SK-N-SH (cell line): ENCODE results near the gene PPP1R36. TPM values are rescaled to one million over a fixed set of nuclear protein-coding genes. Genes with fewer than 3 reads are reported as not detected.

Experiments used
- CTCF ChIA-PET: fragments of 300-600, 350-600 bp; formaldehyde crosslinking; extraction: SDS; loops from one replicate; lab custom pipeline; 2021; lab: Yijun Ruan, JAX
- POLR2A ChIA-PET: fragments of 350-600 bp; sonication (Branson Sonifier 250); formaldehyde crosslinking; extraction: SDS; loops from one replicate; lab custom pipeline; 2020; ENCODE audit warnings: antibody characterized with exemption, inconsistent platforms; lab: Yijun Ruan, JAX
- DNase-seq: peaks from one replicate; pipeline ENCODE4 v3.0.0; 2012
- H2AFZ ChIP-seq: fragments of 200-600 bp; sonication (generic); 2 replicates; pipeline ENCODE4 v1.8.1; 2016; ENCODE audit warnings: antibody characterized with exemption, mild to moderate bottlenecking, low read depth
- H3F3A ChIP-seq: fragments of 200-600 bp; sonication (generic); replicated peaks from 2 replicates; pipeline ENCODE3; 2016; ENCODE audit warnings: antibody characterized with exemption, mild to moderate bottlenecking; ENCODE audit not compliant: insufficient read depth
- H3K27ac ChIP-seq, 2 experiments: fragments of 200-500 bp in 1 of 2; fragments of 200-600 bp in 1 of 2; sonication (Bioruptor generic) in 1 of 2; sonication (generic), shearing (Covaris generic) in 1 of 2; 2 replicates each; pipeline versions ENCODE4 v1.5.1 to v1.6.1; 2014 to 2016; ENCODE audit warnings: low read depth in 2 of 2, inconsistent platforms in 1 of 2, low read length in 1 of 2, mild to moderate bottlenecking in 1 of 2, mixed read lengths in 1 of 2
- H3K27me3 ChIP-seq: fragments of 200-600 bp; sonication (generic), shearing (Covaris generic); 2 replicates; pipeline ENCODE4 v1.6.1; 2016; ENCODE audit warnings: mixed run types; ENCODE audit not compliant: insufficient read depth
- H3K36me3 ChIP-seq, 2 experiments: fragments of 200-500 bp in 1 of 2; fragments of 200-600 bp in 1 of 2; sonication (Bioruptor generic) in 1 of 2; sonication (generic) in 1 of 2; replicated peaks in 1 of 2; 2 replicates each; pipeline versions ENCODE3 to v1.5.1; 2014 to 2016; ENCODE audit warnings: low read length in 1 of 2, mild to moderate bottlenecking in 1 of 2; ENCODE audit not compliant: insufficient read depth in 2 of 2, control insufficient read depth in 1 of 2
- H3K4me1 ChIP-seq, 2 experiments: fragments of 200-500 bp in 1 of 2; fragments of 200-600 bp in 1 of 2; sonication (Bioruptor generic) in 1 of 2; sonication (generic), shearing (Covaris generic) in 1 of 2; 2 replicates each; pipeline versions ENCODE4 v1.5.1 to v1.6.1; 2014 to 2016; ENCODE audit warnings: low read depth in 1 of 2, low read length in 1 of 2, mixed run types in 1 of 2; ENCODE audit not compliant: insufficient read depth in 2 of 2, control insufficient read depth in 1 of 2
- H3K4me2 ChIP-seq: fragments of 200-600 bp; sonication (generic), shearing (Covaris generic); 2 replicates; pipeline ENCODE4 v1.6.1; 2017; ENCODE audit warnings: mixed run types
- H3K4me3 ChIP-seq, 2 experiments: fragments of 200-500 bp in 1 of 2; fragments of 200-600 bp in 1 of 2; sonication (Bioruptor generic) in 1 of 2; sonication (generic), shearing (Covaris generic) in 1 of 2; 2 replicates each; pipeline versions ENCODE4 v1.5.1 to v1.8.1; 2014 to 2016; ENCODE audit warnings: low read depth in 2 of 2, inconsistent platforms in 1 of 2, low read length in 1 of 2, mild to moderate bottlenecking in 1 of 2, mixed read lengths in 1 of 2, moderate library complexity in 1 of 2
- H3K79me2 ChIP-seq: fragments of 200-600 bp; sonication (generic); 2 replicates; pipeline ENCODE4 v1.8.1; 2017; ENCODE audit warnings: mild to moderate bottlenecking; ENCODE audit not compliant: insufficient read depth
- H3K9ac ChIP-seq: fragments of 200-600 bp; sonication (generic); 2 replicates; pipeline ENCODE4 v1.6.1; 2017; ENCODE audit warnings: mixed run types
- H3K9me2 ChIP-seq: fragments of 200-600 bp; sonication (generic); 2 replicates; pipeline ENCODE4 v1.6.1; 2017; ENCODE audit warnings: mixed run types
- H3K9me3 ChIP-seq: fragments of 200-600 bp; sonication (generic); 2 replicates; pipeline ENCODE4 v1.6.1; 2017; ENCODE audit warnings: mixed run types, mild to moderate bottlenecking, moderate library complexity
- H4K20me1 ChIP-seq: fragments of 200-600 bp; sonication (generic); 2 replicates; pipeline ENCODE4 v1.6.1; 2017; ENCODE audit warnings: mild to moderate bottlenecking, mixed run types; ENCODE audit not compliant: insufficient read depth
- CTCF ChIP-seq: fragments of 200-600 bp; sonication (generic); IDR thresholded peaks from 2 replicates; pipeline ENCODE4 v1.6.1; 2017; ENCODE audit warnings: antibody characterized with exemption, mild to moderate bottlenecking, moderate library complexity
- ELF1 ChIP-seq: IDR thresholded peaks from 2 replicates; pipeline ENCODE4 v1.4.0; 2012
- FOSL2 ChIP-seq: IDR thresholded peaks from 2 replicates; pipeline ENCODE4 v1.4.0; 2012; ENCODE audit warnings: low read depth, mild to moderate bottlenecking, moderate library complexity, borderline replicate concordance
- FOXJ3 ChIP-seq: sonication (generic); formaldehyde crosslinking; IDR thresholded peaks from 2 replicates; pipeline ENCODE4 v1.5.1; 2020; ENCODE audit warnings: mild to moderate bottlenecking, missing genetic modification reagents
- FOXM1 ChIP-seq: IDR thresholded peaks from 2 replicates; pipeline ENCODE4 v1.4.0; 2012; ENCODE audit warnings: low read depth, mild to moderate bottlenecking
- GABPA ChIP-seq: IDR thresholded peaks from 2 replicates; pipeline ENCODE4 v1.4.0; 2012; ENCODE audit warnings: low read depth, mild to moderate bottlenecking
- GATA2 ChIP-seq: sonication (generic); formaldehyde crosslinking; IDR thresholded peaks from 2 replicates; pipeline ENCODE4 v1.5.0; 2020; ENCODE audit warnings: mild to moderate bottlenecking, missing genetic modification reagents
- JUND ChIP-seq: IDR thresholded peaks from 2 replicates; pipeline ENCODE4 v1.4.0; 2012
- MEF2A ChIP-seq: IDR thresholded peaks from 2 replicates; pipeline ENCODE4 v1.4.0; 2012; ENCODE audit warnings: low read depth, borderline replicate concordance
- NFIC ChIP-seq: IDR thresholded peaks from 2 replicates; pipeline ENCODE4 v1.4.0; 2012; ENCODE audit warnings: borderline replicate concordance
- PBX3 ChIP-seq: IDR thresholded peaks from 2 replicates; pipeline ENCODE4; 2012
- RFX5 ChIP-seq: IDR thresholded peaks from 2 replicates; pipeline ENCODE4 v1.6.1; 2012; ENCODE audit warnings: mild to moderate bottlenecking, improper control_type of control experiment, low read length
- SIN3A ChIP-seq: IDR thresholded peaks from 2 replicates; pipeline ENCODE4 v1.6.1; 2012; ENCODE audit warnings: low read depth, mild to moderate bottlenecking, low read length, moderate library complexity, borderline replicate concordance
- TCF12 ChIP-seq: IDR thresholded peaks from 2 replicates; pipeline ENCODE4 v1.4.0; 2012
- TEAD4 ChIP-seq: IDR thresholded peaks from 2 replicates; pipeline ENCODE4 v1.4.0; 2012; ENCODE audit warnings: mild to moderate bottlenecking, borderline replicate concordance; ENCODE audit not compliant: insufficient read depth
- USF1 ChIP-seq: IDR thresholded peaks from 2 replicates; pipeline ENCODE4 v1.4.0; 2012; ENCODE audit warnings: low read depth, borderline replicate concordance
- WGBS: methylation state at CpG from one replicate; pipeline ENCODE4 v1.1.6; 2017; ENCODE audit warnings: low lambda C conversion rate; 5-methylcytosine and 5-hydroxymethylcytosine counted together
- polyA plus RNA-seq, 3 experiments: library from polyadenylated mRNA; depleted of rRNA; stranded (reverse); fragments of >200 nt; gene quantifications; 2 replicates each; pipeline ENCODE4 v1.2.3, GENCODE V29; 2012
- TF ChIP-seq, protein P1 (sequence below): IDR thresholded peaks from 2 replicates; pipeline ENCODE4 v1.6.1; 2012; ENCODE audit warnings: mild to moderate bottlenecking, low read depth, low read length, moderate library complexity
- TF ChIP-seq, protein P2 (sequence below): IDR thresholded peaks from 2 replicates; pipeline ENCODE4 v1.4.0; 2012; ENCODE audit warnings: low read depth, borderline replicate concordance
- TF ChIP-seq, protein P3 (sequence below): fragments of 150-350 bp; IDR thresholded peaks from 2 replicates; pipeline ENCODE4 v1.6.1; 2017; ENCODE audit warnings: antibody characterized with exemption, low read length, low read depth, borderline replicate concordance

The PPP1R36 gene
- polyA plus RNA-seq, 1 of the 3 experiments (the other 2 are of a cell fraction) = 0.08 TPM

- 75% methylated on average over 2 of the region's 2 CpGs for WGBS
- TF ChIP-seq, protein P1, sequence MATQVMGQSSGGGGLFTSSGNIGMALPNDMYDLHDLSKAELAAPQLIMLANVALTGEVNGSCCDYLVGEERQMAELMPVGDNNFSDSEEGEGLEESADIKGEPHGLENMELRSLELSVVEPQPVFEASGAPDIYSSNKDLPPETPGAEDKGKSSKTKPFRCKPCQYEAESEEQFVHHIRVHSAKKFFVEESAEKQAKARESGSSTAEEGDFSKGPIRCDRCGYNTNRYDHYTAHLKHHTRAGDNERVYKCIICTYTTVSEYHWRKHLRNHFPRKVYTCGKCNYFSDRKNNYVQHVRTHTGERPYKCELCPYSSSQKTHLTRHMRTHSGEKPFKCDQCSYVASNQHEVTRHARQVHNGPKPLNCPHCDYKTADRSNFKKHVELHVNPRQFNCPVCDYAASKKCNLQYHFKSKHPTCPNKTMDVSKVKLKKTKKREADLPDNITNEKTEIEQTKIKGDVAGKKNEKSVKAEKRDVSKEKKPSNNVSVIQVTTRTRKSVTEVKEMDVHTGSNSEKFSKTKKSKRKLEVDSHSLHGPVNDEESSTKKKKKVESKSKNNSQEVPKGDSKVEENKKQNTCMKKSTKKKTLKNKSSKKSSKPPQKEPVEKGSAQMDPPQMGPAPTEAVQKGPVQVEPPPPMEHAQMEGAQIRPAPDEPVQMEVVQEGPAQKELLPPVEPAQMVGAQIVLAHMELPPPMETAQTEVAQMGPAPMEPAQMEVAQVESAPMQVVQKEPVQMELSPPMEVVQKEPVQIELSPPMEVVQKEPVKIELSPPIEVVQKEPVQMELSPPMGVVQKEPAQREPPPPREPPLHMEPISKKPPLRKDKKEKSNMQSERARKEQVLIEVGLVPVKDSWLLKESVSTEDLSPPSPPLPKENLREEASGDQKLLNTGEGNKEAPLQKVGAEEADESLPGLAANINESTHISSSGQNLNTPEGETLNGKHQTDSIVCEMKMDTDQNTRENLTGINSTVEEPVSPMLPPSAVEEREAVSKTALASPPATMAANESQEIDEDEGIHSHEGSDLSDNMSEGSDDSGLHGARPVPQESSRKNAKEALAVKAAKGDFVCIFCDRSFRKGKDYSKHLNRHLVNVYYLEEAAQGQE = no peak
- TF ChIP-seq FOXJ3 (CRISPR knock-in tag) = no peak
- no peak for TF ChIP-seq GABPA
- no peak for TF ChIP-seq PBX3
- TF ChIP-seq GATA2 (CRISPR knock-in tag) = no peak
- TF ChIP-seq, protein P2, sequence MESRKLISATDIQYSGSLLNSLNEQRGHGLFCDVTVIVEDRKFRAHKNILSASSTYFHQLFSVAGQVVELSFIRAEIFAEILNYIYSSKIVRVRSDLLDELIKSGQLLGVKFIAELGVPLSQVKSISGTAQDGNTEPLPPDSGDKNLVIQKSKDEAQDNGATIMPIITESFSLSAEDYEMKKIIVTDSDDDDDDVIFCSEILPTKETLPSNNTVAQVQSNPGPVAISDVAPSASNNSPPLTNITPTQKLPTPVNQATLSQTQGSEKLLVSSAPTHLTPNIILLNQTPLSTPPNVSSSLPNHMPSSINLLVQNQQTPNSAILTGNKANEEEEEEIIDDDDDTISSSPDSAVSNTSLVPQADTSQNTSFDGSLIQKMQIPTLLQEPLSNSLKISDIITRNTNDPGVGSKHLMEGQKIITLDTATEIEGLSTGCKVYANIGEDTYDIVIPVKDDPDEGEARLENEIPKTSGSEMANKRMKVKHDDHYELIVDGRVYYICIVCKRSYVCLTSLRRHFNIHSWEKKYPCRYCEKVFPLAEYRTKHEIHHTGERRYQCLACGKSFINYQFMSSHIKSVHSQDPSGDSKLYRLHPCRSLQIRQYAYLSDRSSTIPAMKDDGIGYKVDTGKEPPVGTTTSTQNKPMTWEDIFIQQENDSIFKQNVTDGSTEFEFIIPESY = no peak
- no peak for TF ChIP-seq TCF12
- no peak for TF ChIP-seq FOSL2
- no peak for TF ChIP-seq JUND
- TF ChIP-seq RFX5 = no peak
- TF ChIP-seq MEF2A = no peak
- TF ChIP-seq FOXM1 = no peak
- no peak for TF ChIP-seq TEAD4
- TF ChIP-seq NFIC = no peak
- TF ChIP-seq CTCF = no peak
- no peak for TF ChIP-seq SIN3A
- TF ChIP-seq, protein P3, sequence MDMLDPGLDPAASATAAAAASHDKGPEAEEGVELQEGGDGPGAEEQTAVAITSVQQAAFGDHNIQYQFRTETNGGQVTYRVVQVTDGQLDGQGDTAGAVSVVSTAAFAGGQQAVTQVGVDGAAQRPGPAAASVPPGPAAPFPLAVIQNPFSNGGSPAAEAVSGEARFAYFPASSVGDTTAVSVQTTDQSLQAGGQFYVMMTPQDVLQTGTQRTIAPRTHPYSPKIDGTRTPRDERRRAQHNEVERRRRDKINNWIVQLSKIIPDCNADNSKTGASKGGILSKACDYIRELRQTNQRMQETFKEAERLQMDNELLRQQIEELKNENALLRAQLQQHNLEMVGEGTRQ = no peak
- no peak for TF ChIP-seq ELF1
- TF ChIP-seq USF1 = no peak
- Histone ChIP-seq H3K4me3 (no peak overlapping the region), H3K9me3 (no peaks in the 10 kb centered on the region), H3K9ac (no peak overlapping the region), H3K79me2 (peaks cover 16% of the 10 kb centered on the region; the same call in 1 of the 2 replicates), H3K36me3 (peaks cover 5 to 20% of the 10 kb centered on the region in 2 experiments), H3F3A (peaks cover 44% of the 10 kb centered on the region), H3K4me2 (no peak overlapping the region), H3K27me3 (no peaks in the 10 kb centered on the region), H4K20me1 (0 out of 2 replicates have a peak, but pooled peaks cover 3% of the 10 kb centered on the region), H3K9me2 (no peaks in the 10 kb centered on the region), H3K4me1 (no peaks in the 10 kb centered on the region; a peak in 2 of 4 replicates), H3K27ac (no peak overlapping the region), H2AFZ (no peak overlapping the region)
- DNase-seq = no peak
- POLR2A ChIA-PET = no interaction called here
- CTCF ChIA-PET = interaction anchor here (0.6 to 2.1 kb wide), 2 partner anchors 21 to 776 kb away, joined by 3 to 9 read pairs; no protein-coding TSS in a partner anchor
Measured at GRCh38 chr14:64531567-64531966, 18.2 kb upstream of the PPP1R36 start.
